ENCODE measurements around the gene IRX4.

- TF ChIP-seq CTCF (IDR thresholded peaks at IDR 0.05) (no peak), EP300 (IDR thresholded peaks at IDR 0.05) (no peak), POLR2AphosphoS5 (IDR thresholded peaks at IDR 0.05) (no peak), POLR2A (IDR thresholded peaks at IDR 0.05) (no peak)
These were observed 14.9 kb downstream of the IRX4 start for GRCh38 chr5:1867815-1868143.
